Breast epithelium (tissue), 3 donors: ENCODE data around the gene RFLNA.

Experiments used
- POLR2A ChIP-seq: fragments of 450-650 bp; IDR thresholded peaks from one replicate; pipeline ENCODE4 v1.6.1; 2016; ENCODE audit warnings: antibody characterized with exemption, mild to moderate bottlenecking, moderate library complexity
- TF ChIP-seq, protein P1 (sequence below), 3 donors: fragments of 450-650 bp; IDR thresholded peaks; one replicate each; pipeline ENCODE4 v1.5.1; 2016 to 2017; ENCODE audit warnings: antibody characterized with exemption in 3 of 3, mild to moderate bottlenecking in 3 of 3, moderate library complexity in 3 of 3

- TF ChIP-seq, protein P1, sequence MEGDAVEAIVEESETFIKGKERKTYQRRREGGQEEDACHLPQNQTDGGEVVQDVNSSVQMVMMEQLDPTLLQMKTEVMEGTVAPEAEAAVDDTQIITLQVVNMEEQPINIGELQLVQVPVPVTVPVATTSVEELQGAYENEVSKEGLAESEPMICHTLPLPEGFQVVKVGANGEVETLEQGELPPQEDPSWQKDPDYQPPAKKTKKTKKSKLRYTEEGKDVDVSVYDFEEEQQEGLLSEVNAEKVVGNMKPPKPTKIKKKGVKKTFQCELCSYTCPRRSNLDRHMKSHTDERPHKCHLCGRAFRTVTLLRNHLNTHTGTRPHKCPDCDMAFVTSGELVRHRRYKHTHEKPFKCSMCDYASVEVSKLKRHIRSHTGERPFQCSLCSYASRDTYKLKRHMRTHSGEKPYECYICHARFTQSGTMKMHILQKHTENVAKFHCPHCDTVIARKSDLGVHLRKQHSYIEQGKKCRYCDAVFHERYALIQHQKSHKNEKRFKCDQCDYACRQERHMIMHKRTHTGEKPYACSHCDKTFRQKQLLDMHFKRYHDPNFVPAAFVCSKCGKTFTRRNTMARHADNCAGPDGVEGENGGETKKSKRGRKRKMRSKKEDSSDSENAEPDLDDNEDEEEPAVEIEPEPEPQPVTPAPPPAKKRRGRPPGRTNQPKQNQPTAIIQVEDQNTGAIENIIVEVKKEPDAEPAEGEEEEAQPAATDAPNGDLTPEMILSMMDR (IDR thresholded peaks at IDR 0.05), result no peak
- TF ChIP-seq POLR2A, result no peak
These were observed 5.0 kb upstream of the RFLNA start for GRCh38 chr12:124289634-124290600.
